HG03469 (cell line): ENCODE measurements around the gene NEK2.
"Not testable (repeated sequence)": the region's sequence is repeated elsewhere in the genome, so short reads cannot be mapped to it uniquely, and the experiment has no call there.

Experiments used
- ATAC-seq: cut with Tn5 transposase; IDR thresholded peaks from one replicate; pipeline ENCODE4 v1.9.1; 2021; ENCODE audit warnings: mild to moderate bottlenecking, moderate library complexity, moderate number of reproducible peaks; ENCODE audit not compliant: unreplicated experiment

The NEK2 gene

GRCh38 chr1:211634461-211634860 is 41.0 kb downstream of the NEK2 start:
- no peak for ATAC-seq

- no peak for ATAC-seq
Measured at GRCh38 chr1:211633524-211633846, 41.9 kb downstream of the NEK2 start.

GRCh38 chr1:211632808-211633523 is 42.5 kb downstream of the NEK2 start:
- ATAC-seq = no peak

- ATAC-seq = no peak
Measured at GRCh38 chr1:211632117-211632807, 43.2 kb downstream of the NEK2 start.

- no peak for ATAC-seq
Measured at GRCh38 chr1:211631168-211631567, 44.3 kb downstream of the NEK2 start.

- no peak for ATAC-seq
Measured at GRCh38 chr1:211630236-211631081, 45.0 kb downstream of the NEK2 start.

GRCh38 chr1:211628417-211628816 is 47.0 kb downstream of the NEK2 start:
- no peak for ATAC-seq

- no peak for ATAC-seq
Measured at GRCh38 chr1:211627259-211627658, 48.2 kb downstream of the NEK2 start.

GRCh38 chr1:211625866-211626265 is 49.6 kb downstream of the NEK2 start:
- not testable (repeated sequence) for ATAC-seq

GRCh38 chr1:211625040-211625439 is 50.4 kb downstream of the NEK2 start:
- no peak for ATAC-seq

- ATAC-seq = no peak
Measured at GRCh38 chr1:211623515-211623914, 51.9 kb downstream of the NEK2 start.

GRCh38 chr1:211621447-211622198 is 53.8 kb downstream of the NEK2 start:
- ATAC-seq = no peak

GRCh38 chr1:211620097-211620496 is 55.3 kb downstream of the NEK2 start:
- ATAC-seq = no peak

- no peak for ATAC-seq
Measured at GRCh38 chr1:211619033-211619996, 56.1 kb downstream of the NEK2 start.

- ATAC-seq = no peak
Measured at GRCh38 chr1:211616965-211617297, 58.5 kb downstream of the NEK2 start.

- ATAC-seq = no peak
Measured at GRCh38 chr1:211616231-211616964, 59.0 kb downstream of the NEK2 start.

- no peak for ATAC-seq
Measured at GRCh38 chr1:211614615-211615014, 60.8 kb downstream of the NEK2 start.

GRCh38 chr1:211613951-211614350 is 61.5 kb downstream of the NEK2 start:
- ATAC-seq = no peak
